Spleen (tissue), 7 donors: ENCODE data around the gene TAX1BP1.

Source experiments
- POLR2A ChIP-seq, 3 donors: fragments of 450-650 bp; IDR thresholded peaks; one replicate each; pipeline ENCODE4 v1.5.1; 2017; ENCODE audit warnings: antibody characterized with exemption in 3 of 3, mild to moderate bottlenecking in 1 of 3
- POLR2AphosphoS5 ChIP-seq, 3 donors: sonication (generic); formaldehyde crosslinking; IDR thresholded peaks; one replicate each; pipeline ENCODE4 v1.5.1; 2017; ENCODE audit warnings: antibody characterized with exemption in 3 of 3
- TF ChIP-seq, protein P1 (sequence below), 11 experiments: fragments of 200-600 bp in 7 of 11; fragments of 450-650 bp in 4 of 11; sonication (generic) in 4 of 11; IDR thresholded peaks in 8 of 11; conservative IDR thresholded peaks in 3 of 11; 1 replicate in 7 of 11; 2 replicates in 4 of 11; pipeline versions ENCODE4 v1.4.0 to v1.8.0; 2016 to 2021; ENCODE audit warnings: antibody characterized with exemption in 11 of 11, inconsistent platforms in 4 of 11, mild to moderate bottlenecking in 1 of 11
- donor health status: DM: no; HTN: no; CAD: no; lungs with moderate emphysema.
- donor health status: DM: no; HTN: no; CAD: no.
- donor health status: DM: no; HTN: no; CAD: no.

DNA sequence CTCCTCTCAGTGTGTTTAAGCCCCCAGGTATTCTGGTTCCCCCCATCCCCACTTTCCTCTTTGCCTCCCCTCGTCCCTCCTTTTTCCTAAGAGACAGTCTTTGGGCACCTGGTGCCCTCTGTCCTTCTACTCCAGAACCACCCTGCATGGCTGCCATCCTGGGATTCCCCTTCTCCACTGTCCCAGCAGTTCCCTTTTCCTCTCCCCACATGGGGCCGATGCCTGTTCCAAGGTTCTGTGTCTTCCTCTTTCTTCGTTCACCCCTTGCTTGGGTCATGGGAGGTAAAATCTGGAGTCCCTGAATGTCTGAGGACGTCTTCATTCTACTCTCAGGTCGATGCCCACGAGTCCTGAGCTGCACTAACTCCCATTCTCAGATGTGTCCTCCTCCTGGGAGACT, 120.8 kb downstream of the TAX1BP1 start:
- TF ChIP-seq, protein P1, sequence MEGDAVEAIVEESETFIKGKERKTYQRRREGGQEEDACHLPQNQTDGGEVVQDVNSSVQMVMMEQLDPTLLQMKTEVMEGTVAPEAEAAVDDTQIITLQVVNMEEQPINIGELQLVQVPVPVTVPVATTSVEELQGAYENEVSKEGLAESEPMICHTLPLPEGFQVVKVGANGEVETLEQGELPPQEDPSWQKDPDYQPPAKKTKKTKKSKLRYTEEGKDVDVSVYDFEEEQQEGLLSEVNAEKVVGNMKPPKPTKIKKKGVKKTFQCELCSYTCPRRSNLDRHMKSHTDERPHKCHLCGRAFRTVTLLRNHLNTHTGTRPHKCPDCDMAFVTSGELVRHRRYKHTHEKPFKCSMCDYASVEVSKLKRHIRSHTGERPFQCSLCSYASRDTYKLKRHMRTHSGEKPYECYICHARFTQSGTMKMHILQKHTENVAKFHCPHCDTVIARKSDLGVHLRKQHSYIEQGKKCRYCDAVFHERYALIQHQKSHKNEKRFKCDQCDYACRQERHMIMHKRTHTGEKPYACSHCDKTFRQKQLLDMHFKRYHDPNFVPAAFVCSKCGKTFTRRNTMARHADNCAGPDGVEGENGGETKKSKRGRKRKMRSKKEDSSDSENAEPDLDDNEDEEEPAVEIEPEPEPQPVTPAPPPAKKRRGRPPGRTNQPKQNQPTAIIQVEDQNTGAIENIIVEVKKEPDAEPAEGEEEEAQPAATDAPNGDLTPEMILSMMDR (IDR thresholded peaks at IDR 0.05 in 8 of 11, conservative IDR thresholded peaks at IDR 0.05 in 3 of 11): no peak
- TF ChIP-seq POLR2AphosphoS5 (IDR thresholded peaks at IDR 0.05): no peak
- TF ChIP-seq POLR2A (IDR thresholded peaks at IDR 0.05): no peak
